Breast epithelium (tissue), 4 donors: ENCODE results near the gene LHFPL2. TPM values are rescaled to one million over a fixed set of nuclear protein-coding genes. Genes with fewer than 3 reads are reported as not detected.
A peak's percentile ranks its signal among the peaks of the same experiment; 100 is the strongest.
"Not testable (repeated sequence)": the region's sequence is repeated elsewhere in the genome, so short reads cannot be mapped to it uniquely, and the experiment has no call there.

ENCODE experiments used
- DNase-seq, 2 donors: peaks; one replicate each; pipeline ENCODE4 v3.0.0-alpha.2; 2019; ENCODE audit warnings: low spot score in 2 of 2
- H3K27ac ChIP-seq, 2 donors: fragments of 200-600 bp; sonication (generic) in 1 of 2; one replicate each; pipeline ENCODE4 v1.5.1; 2016 to 2019; ENCODE audit warnings: mild to moderate bottlenecking in 1 of 2
- H3K27me3 ChIP-seq, 2 donors: fragments of 200-600 bp; sonication (generic) in 1 of 2; one replicate each; pipeline versions ENCODE4 v1.5.1 to v1.6.0; 2017 to 2019; ENCODE audit warnings: control low read depth in 1 of 2, mild to moderate bottlenecking in 1 of 2
- H3K36me3 ChIP-seq: fragments of 200-600 bp; one replicate; pipeline ENCODE4 v1.5.1; 2019
- H3K4me1 ChIP-seq, 2 donors: fragments of 200-600 bp; sonication (generic); one replicate each; pipeline ENCODE4 v1.5.1; 2016 to 2019; ENCODE audit warnings: control low read depth in 1 of 2
- H3K4me3 ChIP-seq, 3 donors: fragments of 200-600 bp; sonication (generic); 1 replicate in 2 of 3; 2 replicates in 1 of 3; pipeline ENCODE4 v1.5.1; 2016 to 2019; ENCODE audit warnings: mild to moderate bottlenecking in 3 of 3, moderate library complexity in 2 of 3
- H3K9me3 ChIP-seq, 2 donors: fragments of 200-600 bp; sonication (generic) in 1 of 2; one replicate each; pipeline ENCODE4 v1.5.1; 2016 to 2019; ENCODE audit warnings: control low read depth in 1 of 2
- POLR2A ChIP-seq: fragments of 450-650 bp; IDR thresholded peaks from one replicate; pipeline ENCODE4 v1.6.1; 2016; ENCODE audit warnings: antibody characterized with exemption, mild to moderate bottlenecking, moderate library complexity
- POLR2AphosphoS5 ChIP-seq, 3 donors: sonication (generic); formaldehyde crosslinking; IDR thresholded peaks; one replicate each; pipeline ENCODE4 v1.6.1; 2017; ENCODE audit warnings: antibody characterized with exemption in 3 of 3
- intact Hi-C: fragments of 100-400 bp; cut with DNase I; formaldehyde crosslinking; loops from one replicate; pipeline ENCODE4 v1.15.1; 2023; ENCODE audit warnings: low total_unique reads
- total RNA-seq, 3 donors: library from RNA; depleted of rRNA; stranded (reverse); fragments of >200 nt; gene quantifications; one replicate each; pipeline ENCODE4 v1.1.0, GENCODE V29; 2016
- TF ChIP-seq, protein P1 (sequence below), 3 donors: fragments of 450-650 bp; IDR thresholded peaks; one replicate each; pipeline ENCODE4 v1.5.1; 2016 to 2017; ENCODE audit warnings: antibody characterized with exemption in 3 of 3, mild to moderate bottlenecking in 3 of 3, moderate library complexity in 3 of 3

Gene LHFPL2, protein sequence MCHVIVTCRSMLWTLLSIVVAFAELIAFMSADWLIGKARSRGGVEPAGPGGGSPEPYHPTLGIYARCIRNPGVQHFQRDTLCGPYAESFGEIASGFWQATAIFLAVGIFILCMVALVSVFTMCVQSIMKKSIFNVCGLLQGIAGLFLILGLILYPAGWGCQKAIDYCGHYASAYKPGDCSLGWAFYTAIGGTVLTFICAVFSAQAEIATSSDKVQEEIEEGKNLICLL
- total RNA-seq, result 10 to 100 TPM; 36.8 to 61.8 (median 41.3) TPM

DNA sequence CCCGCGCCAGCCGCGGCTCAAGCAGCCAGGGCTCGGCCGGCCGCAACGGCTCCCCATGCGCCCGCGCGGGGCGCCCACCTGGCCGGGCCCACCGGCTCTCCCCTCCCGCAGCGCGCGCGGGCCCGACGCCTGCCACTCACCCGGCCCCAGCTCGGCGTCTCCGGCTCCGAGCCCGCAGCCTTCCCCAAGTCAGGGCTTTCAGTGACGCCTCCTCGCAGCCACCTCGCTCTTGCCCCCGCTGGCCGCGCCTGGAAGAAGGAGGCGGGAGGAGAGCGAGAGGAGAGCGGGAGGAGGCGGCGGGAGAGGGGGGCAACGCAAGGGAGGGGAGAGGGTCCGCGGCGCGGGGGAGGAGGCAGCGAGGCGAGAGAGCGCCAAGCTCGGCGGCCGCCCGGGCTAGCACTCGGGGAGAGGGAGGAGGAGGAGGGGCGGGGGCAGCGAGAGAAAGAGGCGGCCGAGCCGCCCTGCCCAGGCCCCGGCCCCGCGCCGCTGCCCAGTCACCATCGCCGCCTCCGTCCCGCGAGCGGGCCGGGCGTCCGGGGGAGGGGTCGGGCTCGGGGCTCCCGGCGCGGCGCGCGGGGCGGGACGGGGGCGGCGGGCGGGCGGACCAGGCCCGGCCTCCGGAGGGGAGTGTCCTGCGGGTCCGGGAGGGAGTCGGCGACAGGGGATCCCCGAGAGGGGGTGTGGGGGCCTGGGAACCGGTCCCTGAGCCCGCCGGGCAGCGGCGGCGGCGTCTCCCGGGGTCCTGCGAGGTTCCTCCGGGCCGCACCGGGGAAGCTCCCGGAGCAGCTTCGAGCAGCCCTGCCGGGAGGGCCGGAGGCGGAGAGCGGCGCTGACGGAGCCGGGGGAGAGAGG lies at the start of gene LHFPL2:
TSS of gene LHFPL2 (minus strand) at position 414 of the 852 bp plus-strand sequence. CDS start 138,559 bp downstream, outside the sequence.
- Histone ChIP-seq H3K4me1 (peaks cover 0 to 8% of the 10 kb centered on the region in 2 donors), H3K27me3 (no peaks in the 10 kb centered on the region), H3K27ac (peak within 1 kb of the TSS; percentile 96 to 97), H3K4me3 (peak within 1 kb of the TSS; percentile 81 to 99 (median 83)), H3K9me3 (no peaks in the 10 kb centered on the region), H3K36me3 (no peaks in the 10 kb centered on the region)
- DNase-seq, result peak; percentile 63
- peak; percentile 21 to 59 (median 25) for TF ChIP-seq POLR2AphosphoS5 (IDR thresholded peaks at IDR 0.05)
- TF ChIP-seq, protein P1, sequence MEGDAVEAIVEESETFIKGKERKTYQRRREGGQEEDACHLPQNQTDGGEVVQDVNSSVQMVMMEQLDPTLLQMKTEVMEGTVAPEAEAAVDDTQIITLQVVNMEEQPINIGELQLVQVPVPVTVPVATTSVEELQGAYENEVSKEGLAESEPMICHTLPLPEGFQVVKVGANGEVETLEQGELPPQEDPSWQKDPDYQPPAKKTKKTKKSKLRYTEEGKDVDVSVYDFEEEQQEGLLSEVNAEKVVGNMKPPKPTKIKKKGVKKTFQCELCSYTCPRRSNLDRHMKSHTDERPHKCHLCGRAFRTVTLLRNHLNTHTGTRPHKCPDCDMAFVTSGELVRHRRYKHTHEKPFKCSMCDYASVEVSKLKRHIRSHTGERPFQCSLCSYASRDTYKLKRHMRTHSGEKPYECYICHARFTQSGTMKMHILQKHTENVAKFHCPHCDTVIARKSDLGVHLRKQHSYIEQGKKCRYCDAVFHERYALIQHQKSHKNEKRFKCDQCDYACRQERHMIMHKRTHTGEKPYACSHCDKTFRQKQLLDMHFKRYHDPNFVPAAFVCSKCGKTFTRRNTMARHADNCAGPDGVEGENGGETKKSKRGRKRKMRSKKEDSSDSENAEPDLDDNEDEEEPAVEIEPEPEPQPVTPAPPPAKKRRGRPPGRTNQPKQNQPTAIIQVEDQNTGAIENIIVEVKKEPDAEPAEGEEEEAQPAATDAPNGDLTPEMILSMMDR (IDR thresholded peaks at IDR 0.05), result no peak
- no peak for TF ChIP-seq POLR2A
- intact Hi-C loops, result no loop called here

DNA sequence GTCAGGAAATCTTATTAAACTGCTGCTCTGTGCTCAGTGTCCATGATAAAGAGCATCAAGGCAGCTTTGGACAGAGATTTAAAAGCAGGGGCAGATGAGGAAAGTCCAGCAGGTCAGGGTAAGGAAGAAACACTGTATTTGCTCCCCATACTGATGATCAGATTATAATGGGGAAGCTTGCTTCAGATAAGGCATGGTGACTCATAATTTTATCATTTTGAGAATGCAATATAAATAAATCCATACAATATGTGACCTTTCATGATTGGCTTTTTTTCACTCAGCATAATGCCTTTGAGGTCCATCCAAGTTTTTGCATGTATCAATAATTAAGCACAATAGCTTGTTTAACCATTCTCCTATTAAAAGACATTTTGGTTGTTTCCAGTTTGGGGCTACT lies 48.1 kb upstream of the LHFPL2 start:
- no peaks in the 10 kb centered on the region for H3K27me3 ChIP-seq
- no peak overlapping the region for H3K27ac ChIP-seq
- intact Hi-C loops, result no loop called here
- H3K4me3 ChIP-seq, result no peak overlapping the region
- TF ChIP-seq POLR2AphosphoS5 (IDR thresholded peaks at IDR 0.05) (no peak), POLR2A (no peak)
- TF ChIP-seq, protein P1 (IDR thresholded peaks at IDR 0.05), result no peak
- peaks cover 0 to 5% of the 10 kb centered on the region in 2 donors for H3K4me1 ChIP-seq
- no peaks in the 10 kb centered on the region for H3K36me3 ChIP-seq
- H3K9me3 ChIP-seq, result peaks cover 0 to 4% of the 10 kb centered on the region in 2 donors
- DNase-seq, result no peak

DNA sequence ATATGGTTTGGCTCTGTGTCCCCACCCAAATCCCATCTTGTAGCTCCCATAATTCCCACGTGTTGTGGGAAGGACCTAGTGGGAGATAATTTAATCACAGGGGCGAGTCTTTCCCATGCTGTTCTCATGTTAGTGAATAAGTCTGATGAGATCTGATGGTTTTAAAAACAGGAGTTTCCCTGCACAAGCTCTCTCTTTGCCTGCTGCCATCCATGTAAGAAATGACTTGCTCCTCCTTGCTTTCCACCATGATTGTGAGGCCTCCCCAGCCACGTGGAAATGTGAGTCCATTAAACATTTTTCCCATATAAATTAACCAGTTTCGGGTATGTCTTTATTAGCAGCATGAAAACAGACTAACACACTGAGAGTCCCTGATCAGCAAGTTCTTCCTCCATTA lies 47.5 kb upstream of the LHFPL2 start:
- H3K4me1 ChIP-seq, intact Hi-C loops, DNase-seq, H3K27ac ChIP-seq, H3K27me3 ChIP-seq, H3K36me3 ChIP-seq, H3K9me3 ChIP-seq, H3K4me3 ChIP-seq: not testable (repeated sequence)

DNA sequence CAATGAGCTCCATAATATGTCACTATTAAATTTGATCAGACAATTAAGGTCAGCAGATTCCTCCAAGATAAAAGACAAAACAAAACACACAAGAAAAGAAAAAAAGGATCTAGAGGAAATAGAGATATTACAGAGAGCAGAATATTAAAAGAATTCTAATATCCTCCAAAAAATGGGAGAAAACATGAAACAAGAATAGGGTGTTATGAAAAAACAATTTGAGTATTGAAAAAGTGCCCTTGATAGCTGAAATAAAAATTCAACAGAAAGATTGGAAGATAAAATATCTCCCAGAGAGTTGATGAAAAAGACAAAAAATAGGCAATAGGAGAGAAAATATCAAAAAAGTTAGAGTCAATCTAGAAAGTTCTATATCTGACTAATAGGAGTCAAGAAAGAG lies 44.8 kb upstream of the LHFPL2 start:
- Histone ChIP-seq H3K9me3 (peaks cover 0 to 4% of the 10 kb centered on the region in 2 donors), H3K27ac (no peak overlapping the region)
- TF ChIP-seq, protein P1 (IDR thresholded peaks at IDR 0.05), result no peak
- TF ChIP-seq POLR2A (no peak), POLR2AphosphoS5 (IDR thresholded peaks at IDR 0.05) (no peak)

DNA sequence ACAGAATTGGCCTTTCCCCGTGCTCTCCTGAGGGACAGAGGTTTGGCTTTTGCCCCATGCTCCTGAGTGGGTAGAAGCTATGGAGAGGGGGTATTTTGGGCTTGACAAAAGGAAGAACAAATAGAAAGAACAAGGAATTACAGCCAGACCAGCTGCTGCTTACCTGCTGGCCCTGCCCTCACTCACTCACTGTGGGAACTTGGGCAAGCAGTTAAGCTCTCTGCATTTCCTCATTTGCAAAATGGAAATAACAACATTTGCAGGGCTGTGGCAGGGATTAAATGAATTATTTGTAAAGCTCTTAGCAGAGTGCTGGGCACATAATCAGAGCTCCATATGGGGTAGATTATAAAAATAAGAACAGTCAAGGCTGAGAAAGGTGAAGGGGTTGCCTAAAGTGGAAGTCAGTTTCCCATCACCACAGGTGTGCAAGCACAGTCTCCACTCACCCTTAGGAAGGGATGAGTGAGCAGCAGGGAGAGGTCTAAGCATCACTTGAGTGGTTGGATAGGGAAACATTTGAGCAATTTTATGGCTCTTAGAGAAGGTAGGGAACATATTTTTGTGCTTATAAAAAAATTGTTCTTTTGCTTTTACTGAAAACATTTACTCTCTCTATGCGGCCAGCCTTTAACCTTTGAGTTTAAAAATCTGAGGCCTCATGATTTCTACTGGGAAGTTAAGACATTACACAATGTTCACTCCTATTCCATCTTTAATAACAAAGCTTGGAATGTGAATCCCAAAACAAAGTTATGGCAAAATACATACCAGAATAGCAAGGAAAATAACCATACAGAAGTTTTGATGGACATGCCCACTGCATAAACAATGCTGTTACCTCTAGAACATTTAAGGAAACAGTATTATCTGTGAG lies 42.8 kb upstream of the LHFPL2 start:
- TF ChIP-seq, protein P1 (IDR thresholded peaks at IDR 0.05), result no peak
- no peak for TF ChIP-seq POLR2A
- Histone ChIP-seq H3K27me3 (no peaks in the 10 kb centered on the region), H3K4me3 (no peak overlapping the region), H3K4me1 (peaks cover 3 to 8% of the 10 kb centered on the region in 2 donors), H3K36me3 (no peaks in the 10 kb centered on the region), H3K9me3 (peaks cover 0 to 4% of the 10 kb centered on the region in 2 donors), H3K27ac (peak overlapping the region; percentile 56 to 77)
- intact Hi-C loops, result loop anchor here (2.0 kb wide), 1 partner anchor 77 kb away; no protein-coding TSS in a partner anchor
- DNase-seq, result no peak

More for the DNA sequence above, 44.8 kb upstream of the LHFPL2 start:
- Histone ChIP-seq H3K27me3 (no peaks in the 10 kb centered on the region), H3K4me1 (peaks cover 3 to 8% of the 10 kb centered on the region in 2 donors), H3K4me3 (no peak overlapping the region), H3K36me3 (no peaks in the 10 kb centered on the region)
- intact Hi-C loops, result no loop called here
- no peak for DNase-seq
